IMR-90 (cell line): ENCODE data around the gene ADARB2. TPM values are rescaled to one million over a fixed set of nuclear protein-coding genes. Genes with fewer than 3 reads are reported as not detected.

ENCODE experiments used
- ATAC-seq: fragments of 200-7000 bp; cut with Tn5 transposase; 2 replicates; pipeline ENCODE4 v1.9.1; 2020; ENCODE audit warnings: low read depth, mild to moderate bottlenecking, moderate library complexity
- BruUV-seq: library from RNA; stranded (reverse); fragments of 400-500 nt; replicated peaks from 2 replicates; lab custom pipeline; 2021; lab: Mats Ljungman, UMichigan
- CTCF ChIA-PET: fragments of 300-600 bp; formaldehyde crosslinking; extraction: SDS; loops from one replicate; lab custom pipeline; 2021; ENCODE audit warnings: antibody characterized with exemption; lab: Yijun Ruan, JAX
- POLR2A ChIA-PET: fragments of 300-600 bp; sonication (Branson Sonifier 250); formaldehyde crosslinking; loops from one replicate; lab custom pipeline; 2022; ENCODE audit warnings: antibody characterized with exemption; ENCODE audit not compliant: unreplicated experiment; lab: Charles Lee
- DNase-seq: peaks from one replicate; pipeline ENCODE4 v3.0.0; 2013
- H2AFZ ChIP-seq: replicated peaks from 2 replicates; pipeline ENCODE3; 2013; ENCODE audit warnings: low read length, mild to moderate bottlenecking; ENCODE audit not compliant: poor library complexity
- H2AK5ac ChIP-seq: 2 replicates; pipeline ENCODE4 v1.6.1; 2013; ENCODE audit warnings: low read depth, low read length, inconsistent platforms
- H2AK9ac ChIP-seq: replicated peaks from 2 replicates; pipeline ENCODE3; 2013; ENCODE audit warnings: mild to moderate bottlenecking, low read depth, low read length, moderate library complexity; ENCODE audit not compliant: poor library complexity
- H2BK120ac ChIP-seq: 2 replicates; pipeline ENCODE4 v1.6.1; 2013; ENCODE audit warnings: low read depth, low read length, inconsistent platforms
- H2BK15ac ChIP-seq: 3 replicates; pipeline ENCODE4 v1.6.1; 2013; ENCODE audit warnings: low read depth, low read length, inconsistent platforms
- H2BK20ac ChIP-seq: 2 replicates; pipeline ENCODE4 v1.6.1; 2013; ENCODE audit warnings: low read depth, mild to moderate bottlenecking, inconsistent platforms, low read length, moderate library complexity
- H2BK5ac ChIP-seq: 2 replicates; pipeline ENCODE4 v1.6.1; 2013; ENCODE audit warnings: mild to moderate bottlenecking, low read depth, low read length, inconsistent platforms; ENCODE audit not compliant: poor library complexity, severe bottlenecking
- H3K14ac ChIP-seq: replicated peaks from 2 replicates; pipeline ENCODE4 v1.6.1; 2013; ENCODE audit warnings: low read depth, low read length, inconsistent platforms
- H3K18ac ChIP-seq: 2 replicates; pipeline ENCODE4 v1.6.1; 2013; ENCODE audit warnings: low read depth, low read length, control low read depth
- H3K23ac ChIP-seq: 2 replicates; pipeline ENCODE4 v1.6.1; 2013; ENCODE audit warnings: low read depth, low read length, inconsistent platforms
- H3K27ac ChIP-seq: 2 replicates; pipeline ENCODE4 v1.5.1; 2013; ENCODE audit warnings: mild to moderate bottlenecking, control low read depth, low read length; ENCODE audit not compliant: insufficient read depth
- H3K27me3 ChIP-seq: 2 replicates; pipeline ENCODE4 v1.6.1; 2013; ENCODE audit warnings: low read length; ENCODE audit not compliant: control insufficient read depth, insufficient read depth
- H3K36me3 ChIP-seq: 2 replicates; pipeline ENCODE4 v1.6.1; 2013; ENCODE audit warnings: low read length, mixed read lengths; ENCODE audit not compliant: control insufficient read depth, insufficient read depth
- H3K4ac ChIP-seq: 2 replicates; pipeline ENCODE4 v1.6.1; 2013; ENCODE audit warnings: low read depth, low read length, inconsistent platforms
- H3K4me1 ChIP-seq: 2 replicates; pipeline ENCODE4 v1.6.1; 2013; ENCODE audit warnings: low read length, mixed read lengths; ENCODE audit not compliant: control insufficient read depth, insufficient read depth
- H3K4me2 ChIP-seq: 2 replicates; pipeline ENCODE4 v1.6.1; 2013; ENCODE audit warnings: low read depth, mild to moderate bottlenecking, control low read depth, low read length, moderate library complexity
- H3K4me3 ChIP-seq: 2 replicates; pipeline ENCODE4 v1.5.1; 2013; ENCODE audit warnings: low read depth, mild to moderate bottlenecking, control low read depth, low read length, moderate library complexity; ENCODE audit not compliant: insufficient read depth
- H3K56ac ChIP-seq: 2 replicates; pipeline ENCODE4 v1.6.1; 2013; ENCODE audit warnings: low read length, inconsistent platforms; ENCODE audit not compliant: insufficient read depth; ENCODE audit errors: extremely low read depth
- H3K79me1 ChIP-seq, 2 experiments: 2 replicates each; pipeline ENCODE4 v1.6.1; 2013; ENCODE audit warnings: low read length in 2 of 2, inconsistent platforms in 1 of 2, low read depth in 1 of 2
- H3K9ac ChIP-seq: 2 replicates; pipeline ENCODE4 v1.6.1; 2013; ENCODE audit warnings: low read depth, low read length, control low read depth
- H3K9me1 ChIP-seq: 2 replicates; pipeline ENCODE4 v1.6.1; 2013; ENCODE audit warnings: low read length, inconsistent platforms; ENCODE audit not compliant: insufficient read depth
- H3K9me3 ChIP-seq: 2 replicates; pipeline ENCODE4 v1.6.1; 2013; ENCODE audit warnings: low read length; ENCODE audit not compliant: control insufficient read depth, insufficient read depth
- H4K20me1 ChIP-seq: 2 replicates; pipeline ENCODE4 v1.6.1; 2013; ENCODE audit warnings: low read length, inconsistent platforms; ENCODE audit not compliant: insufficient read depth
- H4K5ac ChIP-seq: 2 replicates; pipeline ENCODE4 v1.6.1; 2013; ENCODE audit warnings: mild to moderate bottlenecking, low read depth, low read length, control low read depth
- H4K8ac ChIP-seq, 2 experiments: 2 replicates each; pipeline ENCODE4 v1.6.1; 2013; ENCODE audit warnings: low read depth in 2 of 2, low read length in 2 of 2, control low read depth in 1 of 2, inconsistent platforms in 1 of 2
- H4K91ac ChIP-seq: 2 replicates; pipeline ENCODE4 v1.6.1; 2013; ENCODE audit warnings: low read depth, low read length, inconsistent platforms; ENCODE audit not compliant: insufficient read depth
- BHLHE40 ChIP-seq: fragments of 150-350 bp; IDR thresholded peaks from 2 replicates; pipeline ENCODE4 v1.6.1; 2016; ENCODE audit warnings: mild to moderate bottlenecking, low read depth, low read length
- CEBPB ChIP-seq: IDR thresholded peaks from 2 replicates; pipeline ENCODE4 v1.6.1; 2012; ENCODE audit warnings: low read depth, low read length, improper control_type of control experiment
- CHD1 ChIP-seq: IDR thresholded peaks from 2 replicates; pipeline ENCODE4 v1.6.1; 2012; ENCODE audit warnings: low read depth, low read length, improper control_type of control experiment
- FOS ChIP-seq: fragments of 150-350 bp; IDR thresholded peaks from 2 replicates; pipeline ENCODE4 v1.6.1; 2016; ENCODE audit warnings: low read depth, low read length
- MAFK ChIP-seq: IDR thresholded peaks from 2 replicates; pipeline ENCODE4 v1.6.1; 2012; ENCODE audit warnings: low read depth, low read length, improper control_type of control experiment
- MAZ ChIP-seq: IDR thresholded peaks from 2 replicates; pipeline ENCODE4 v1.6.1; 2012; ENCODE audit warnings: low read depth, mild to moderate bottlenecking, low read length, improper control_type of control experiment, moderate library complexity, borderline replicate concordance
- MXI1 ChIP-seq: IDR thresholded peaks from 2 replicates; pipeline ENCODE4 v1.6.1; 2012; ENCODE audit warnings: low read depth, mild to moderate bottlenecking, low read length, moderate library complexity, borderline replicate concordance
- NFE2L2 ChIP-seq: fragments of 150-350 bp; IDR thresholded peaks from 2 replicates; pipeline ENCODE4 v1.6.1; 2016; ENCODE audit warnings: low read depth, mild to moderate bottlenecking, low read length
- POLR2A ChIP-seq: IDR thresholded peaks from 2 replicates; pipeline ENCODE4 v1.6.1; 2012; ENCODE audit warnings: mild to moderate bottlenecking, low read depth, low read length
- RAD21 ChIP-seq: IDR thresholded peaks from 2 replicates; pipeline ENCODE4 v1.6.1; 2012; ENCODE audit warnings: low read length, improper control_type of control experiment
- RCOR1 ChIP-seq: IDR thresholded peaks from 2 replicates; pipeline ENCODE4 v1.6.1; 2012; ENCODE audit warnings: mild to moderate bottlenecking, low read length, improper control_type of control experiment; ENCODE audit not compliant: insufficient replicate concordance
- RFX5 ChIP-seq: IDR thresholded peaks from 2 replicates; pipeline ENCODE4 v1.8.0; 2012; ENCODE audit warnings: low read depth, mild to moderate bottlenecking, low read length, moderate library complexity
- WGBS, 2 experiments: methylation state at CpG; one replicate each; pipeline versions ENCODE4 v1.1.5 to v1.1.7; 2013; ENCODE audit warnings: missing lambda C conversion rate in 2 of 2; ENCODE audit not compliant: insufficient read length in 1 of 2; ENCODE audit errors: extremely low coverage in 2 of 2; 5-methylcytosine and 5-hydroxymethylcytosine counted together
- dilution Hi-C: fragments of 300-500 bp; cut with HindIII; formaldehyde crosslinking; loops from one replicate; pipeline ENCODE4 v1.14.3; 2018; ENCODE audit warnings: low sequenced_read_pairs; ENCODE audit not compliant: unreplicated experiment
- in situ Hi-C: fragments of 300-500 bp; cut with MboI; formaldehyde crosslinking; loops from 3 replicates; pipeline ENCODE4 v1.14.3; 2019; ENCODE audit warnings: low sequenced_read_pairs, inconsistent platforms, mixed read lengths
- intact Hi-C: fragments of 100-400 bp; cut with micrococcal nuclease; formaldehyde crosslinking; loops from 2 replicates; pipeline ENCODE4 v1.10.0; 2022
- polyA plus RNA-seq, 3 experiments: library from polyadenylated mRNA; depleted of rRNA; stranded (reverse); fragments of >200 nt; gene quantifications; 2 replicates each; pipeline ENCODE4 v1.2.3, GENCODE V29; 2012; ENCODE audit warnings: low replicate concordance in 1 of 3
- total RNA-seq: library from RNA; depleted of rRNA; stranded (reverse); fragments of >200 nt; gene quantifications from 2 replicates; pipeline ENCODE4 v1.2.3, GENCODE V29; 2012
- TF ChIP-seq, protein P1 (sequence below): fragments of 150-350 bp; IDR thresholded peaks from 2 replicates; pipeline ENCODE4 v1.6.1; 2016; ENCODE audit warnings: low read depth, mild to moderate bottlenecking, low read length, moderate library complexity, borderline replicate concordance
- TF ChIP-seq, protein P2 (sequence below): conservative IDR thresholded peaks from 2 replicates; pipeline ENCODE4 v1.5.1; 2012; ENCODE audit warnings: mild to moderate bottlenecking, low read depth, low read length, improper control_type of control experiment
- TF ChIP-seq, protein P3 (sequence below): fragments of 150-350 bp; IDR thresholded peaks from 2 replicates; pipeline ENCODE4 v1.6.1; 2017; ENCODE audit warnings: mild to moderate bottlenecking, antibody characterized with exemption, low read length, low read depth

The ADARB2 gene
- total and polyA plus RNA-seq, 2 of the 4 experiments (the other 2 are of a cell fraction): not detected

DNA sequence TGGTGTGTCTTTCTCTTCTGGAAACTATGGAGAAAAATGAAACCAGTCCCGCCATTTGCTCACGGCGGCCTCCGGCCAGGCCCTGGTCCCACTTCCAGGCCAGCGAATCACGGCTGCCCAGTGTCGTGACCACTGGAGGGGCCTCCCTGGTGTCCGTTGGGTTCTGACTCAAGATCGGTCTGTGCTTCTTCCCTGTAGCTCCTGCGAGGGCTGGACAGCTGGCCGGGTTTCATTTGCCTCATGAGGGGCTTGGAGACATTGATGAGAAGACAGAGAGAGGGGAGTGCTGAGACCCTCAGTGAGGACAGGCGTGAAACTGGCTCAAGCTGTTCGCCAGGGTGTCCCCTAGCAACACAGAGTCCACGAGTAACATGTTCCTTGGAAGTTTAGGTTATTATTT, 108.6 kb downstream of the ADARB2 start:
- ChIA-PET CTCF (no interaction called here), POLR2A (no interaction called here)
- H3K23ac ChIP-seq: no peak overlapping the region
- no peaks in the 10 kb centered on the region for H3K9me1 ChIP-seq
- no TSS peak for BruUV-seq
- ATAC-seq (no peak), DNase-seq (no peak)
- H3K56ac ChIP-seq: no peak overlapping the region
- H3K27ac ChIP-seq: no peak overlapping the region
- 96% methylated on average over 4 of the region's 14 CpGs; no CpG with 5 or more reads in 1 of the 2 experiments for WGBS, 2 experiments
- H3K4ac ChIP-seq: no peak overlapping the region
- peaks cover 55% of the 10 kb centered on the region for H3K9me3 ChIP-seq
- in situ Hi-C loops: no loop called here
- H3K4me3 ChIP-seq: no peak overlapping the region
- no peaks in the 10 kb centered on the region for H3K36me3 ChIP-seq
- H3K14ac ChIP-seq: no peak overlapping the region
- H3K18ac ChIP-seq: no peak overlapping the region
- no peak overlapping the region for H2BK120ac ChIP-seq
- H4K91ac ChIP-seq: no peak overlapping the region
- no peak overlapping the region for H2BK15ac ChIP-seq
- TF ChIP-seq, protein P1, sequence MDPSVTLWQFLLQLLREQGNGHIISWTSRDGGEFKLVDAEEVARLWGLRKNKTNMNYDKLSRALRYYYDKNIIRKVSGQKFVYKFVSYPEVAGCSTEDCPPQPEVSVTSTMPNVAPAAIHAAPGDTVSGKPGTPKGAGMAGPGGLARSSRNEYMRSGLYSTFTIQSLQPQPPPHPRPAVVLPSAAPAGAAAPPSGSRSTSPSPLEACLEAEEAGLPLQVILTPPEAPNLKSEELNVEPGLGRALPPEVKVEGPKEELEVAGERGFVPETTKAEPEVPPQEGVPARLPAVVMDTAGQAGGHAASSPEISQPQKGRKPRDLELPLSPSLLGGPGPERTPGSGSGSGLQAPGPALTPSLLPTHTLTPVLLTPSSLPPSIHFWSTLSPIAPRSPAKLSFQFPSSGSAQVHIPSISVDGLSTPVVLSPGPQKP: no peak
- TF ChIP-seq, protein P2, sequence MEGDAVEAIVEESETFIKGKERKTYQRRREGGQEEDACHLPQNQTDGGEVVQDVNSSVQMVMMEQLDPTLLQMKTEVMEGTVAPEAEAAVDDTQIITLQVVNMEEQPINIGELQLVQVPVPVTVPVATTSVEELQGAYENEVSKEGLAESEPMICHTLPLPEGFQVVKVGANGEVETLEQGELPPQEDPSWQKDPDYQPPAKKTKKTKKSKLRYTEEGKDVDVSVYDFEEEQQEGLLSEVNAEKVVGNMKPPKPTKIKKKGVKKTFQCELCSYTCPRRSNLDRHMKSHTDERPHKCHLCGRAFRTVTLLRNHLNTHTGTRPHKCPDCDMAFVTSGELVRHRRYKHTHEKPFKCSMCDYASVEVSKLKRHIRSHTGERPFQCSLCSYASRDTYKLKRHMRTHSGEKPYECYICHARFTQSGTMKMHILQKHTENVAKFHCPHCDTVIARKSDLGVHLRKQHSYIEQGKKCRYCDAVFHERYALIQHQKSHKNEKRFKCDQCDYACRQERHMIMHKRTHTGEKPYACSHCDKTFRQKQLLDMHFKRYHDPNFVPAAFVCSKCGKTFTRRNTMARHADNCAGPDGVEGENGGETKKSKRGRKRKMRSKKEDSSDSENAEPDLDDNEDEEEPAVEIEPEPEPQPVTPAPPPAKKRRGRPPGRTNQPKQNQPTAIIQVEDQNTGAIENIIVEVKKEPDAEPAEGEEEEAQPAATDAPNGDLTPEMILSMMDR: no peak
- TF ChIP-seq RFX5 (no peak), CHD1 (no peak), RAD21 (no peak), RCOR1 (no peak), MAZ (no peak), MXI1 (no peak), FOS (no peak), NFE2L2 (no peak), POLR2A (no peak), MAFK (no peak), CEBPB (no peak), BHLHE40 (no peak)
- TF ChIP-seq, protein P3, sequence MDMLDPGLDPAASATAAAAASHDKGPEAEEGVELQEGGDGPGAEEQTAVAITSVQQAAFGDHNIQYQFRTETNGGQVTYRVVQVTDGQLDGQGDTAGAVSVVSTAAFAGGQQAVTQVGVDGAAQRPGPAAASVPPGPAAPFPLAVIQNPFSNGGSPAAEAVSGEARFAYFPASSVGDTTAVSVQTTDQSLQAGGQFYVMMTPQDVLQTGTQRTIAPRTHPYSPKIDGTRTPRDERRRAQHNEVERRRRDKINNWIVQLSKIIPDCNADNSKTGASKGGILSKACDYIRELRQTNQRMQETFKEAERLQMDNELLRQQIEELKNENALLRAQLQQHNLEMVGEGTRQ: no peak
- no peak overlapping the region for H2AK9ac ChIP-seq
- intact Hi-C loops: no loop called here
- no peak overlapping the region for H2AFZ ChIP-seq
- no peak overlapping the region for H4K8ac ChIP-seq
- H3K4me1 ChIP-seq: no peaks in the 10 kb centered on the region
- no peak overlapping the region for H2BK5ac ChIP-seq
- no peak overlapping the region for H2BK20ac ChIP-seq
- no peak overlapping the region for H3K9ac ChIP-seq
- no peak overlapping the region for H2AK5ac ChIP-seq
- H4K20me1 ChIP-seq: no peaks in the 10 kb centered on the region
- H4K5ac ChIP-seq: no peak overlapping the region
- H3K79me1 ChIP-seq: no peaks in the 10 kb centered on the region
- dilution Hi-C loops: no loop called here
- H3K27me3 ChIP-seq: no peaks in the 10 kb centered on the region
- H3K4me2 ChIP-seq: no peak overlapping the region
